ENCODE measurements around the gene ISLR.
A peak's percentile ranks its signal among the peaks of the same experiment; 100 is the strongest.

Gene ISLR

DNA sequence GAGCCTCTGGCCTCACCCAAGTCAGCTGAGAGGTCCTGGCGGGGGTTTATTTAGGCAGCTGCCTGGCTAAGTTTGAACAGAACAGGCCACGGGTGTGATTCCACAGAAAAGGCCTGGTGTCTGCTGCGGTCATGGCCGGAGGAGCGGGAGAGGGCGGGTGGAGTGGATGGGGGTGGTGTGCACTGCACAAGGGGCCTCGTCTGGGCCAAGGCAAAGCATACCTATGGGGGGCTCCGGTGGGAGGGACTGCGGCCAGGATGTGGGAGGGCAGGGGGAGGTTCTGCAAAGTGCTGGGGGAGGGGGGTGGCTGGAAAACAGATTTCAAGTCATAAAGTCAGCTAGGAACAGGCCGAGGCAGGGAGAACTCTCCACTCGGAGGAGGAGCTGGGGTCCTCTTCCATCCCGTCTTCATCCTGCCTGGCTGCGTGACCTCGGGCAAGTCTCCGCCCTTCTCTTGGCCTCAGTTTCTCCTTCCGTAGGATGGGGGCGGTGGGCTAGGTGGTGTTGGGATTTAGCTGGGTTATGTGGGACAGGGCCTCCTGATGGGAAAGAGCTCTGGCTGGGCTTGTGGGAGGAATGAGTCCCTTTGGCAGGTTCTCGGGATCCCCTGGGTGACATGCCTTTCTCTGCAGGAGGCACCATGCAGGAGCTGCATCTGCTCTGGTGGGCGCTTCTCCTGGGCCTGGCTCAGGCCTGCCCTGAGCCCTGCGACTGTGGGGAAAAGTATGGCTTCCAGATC, 878 bp downstream of the ISLR start:
- no peaks in the 10 kb centered on the region for H3K4me1 Mint-ChIP-seq (ENCODE audit: low read depth)
- DNase-seq: no peak
- H3K27ac Mint-ChIP-seq: no peak overlapping the region
- no peaks in the 10 kb centered on the region for H3K9me3 Mint-ChIP-seq
- H3K36me3 Mint-ChIP-seq (ENCODE audit: low read depth): no peaks in the 10 kb centered on the region
- no peak overlapping the region for H3K4me3 Mint-ChIP-seq
- no peaks in the 10 kb centered on the region for H3K27me3 Mint-ChIP-seq

DNA sequence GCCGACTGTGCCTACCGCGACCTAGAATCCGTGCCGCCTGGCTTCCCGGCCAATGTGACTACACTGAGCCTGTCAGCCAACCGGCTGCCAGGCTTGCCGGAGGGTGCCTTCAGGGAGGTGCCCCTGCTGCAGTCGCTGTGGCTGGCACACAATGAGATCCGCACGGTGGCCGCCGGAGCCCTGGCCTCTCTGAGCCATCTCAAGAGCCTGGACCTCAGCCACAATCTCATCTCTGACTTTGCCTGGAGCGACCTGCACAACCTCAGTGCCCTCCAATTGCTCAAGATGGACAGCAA, 1.4 kb downstream of the ISLR start:
- DNase-seq: peak; percentile 13
- no peaks in the 10 kb centered on the region for H3K36me3 Mint-ChIP-seq (ENCODE audit: low read depth)
- no peak overlapping the region for H3K4me3 Mint-ChIP-seq
- H3K4me1 Mint-ChIP-seq (ENCODE audit: low read depth): no peaks in the 10 kb centered on the region
- no peaks in the 10 kb centered on the region for H3K9me3 Mint-ChIP-seq
- no peaks in the 10 kb centered on the region for H3K27me3 Mint-ChIP-seq
- H3K27ac Mint-ChIP-seq: no peak overlapping the region

DNA sequence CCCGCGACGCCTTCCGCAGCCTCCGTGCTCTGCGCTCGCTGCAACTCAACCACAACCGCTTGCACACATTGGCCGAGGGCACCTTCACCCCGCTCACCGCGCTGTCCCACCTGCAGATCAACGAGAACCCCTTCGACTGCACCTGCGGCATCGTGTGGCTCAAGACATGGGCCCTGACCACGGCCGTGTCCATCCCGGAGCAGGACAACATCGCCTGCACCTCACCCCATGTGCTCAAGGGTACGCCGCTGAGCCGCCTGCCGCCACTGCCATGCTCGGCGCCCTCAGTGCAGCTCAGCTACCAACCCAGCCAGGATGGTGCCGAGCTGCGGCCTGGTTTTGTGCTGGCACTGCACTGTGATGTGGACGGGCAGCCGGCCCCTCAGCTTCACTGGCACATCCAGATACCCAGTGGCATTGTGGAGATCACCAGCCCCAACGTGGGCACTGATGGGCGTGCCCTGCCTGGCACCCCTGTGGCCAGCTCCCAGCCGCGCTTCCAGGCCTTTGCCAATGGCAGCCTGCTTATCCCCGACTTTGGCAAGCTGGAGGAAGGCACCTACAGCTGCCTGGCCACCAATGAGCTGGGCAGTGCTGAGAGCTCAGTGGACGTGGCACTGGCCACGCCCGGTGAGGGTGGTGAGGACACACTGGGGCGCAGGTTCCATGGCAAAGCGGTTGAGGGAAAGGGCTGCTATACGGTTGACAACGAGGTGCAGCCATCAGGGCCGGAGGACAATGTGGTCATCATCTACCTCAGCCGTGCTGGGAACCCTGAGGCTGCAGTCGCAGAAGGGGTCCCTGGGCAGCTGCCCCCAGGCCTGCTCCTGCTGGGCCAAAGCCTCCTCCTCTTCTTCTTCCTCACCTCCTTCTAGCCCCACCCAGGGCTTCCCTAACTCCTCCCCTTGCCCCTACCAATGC, 2.0 kb downstream of the ISLR start:
- no peak for DNase-seq
- Mint-ChIP-seq H3K4me1 (ENCODE audit: low read depth) (no peaks in the 10 kb centered on the region), H3K9me3 (no peaks in the 10 kb centered on the region), H3K27ac (no peak overlapping the region), H3K27me3 (no peaks in the 10 kb centered on the region), H3K36me3 (ENCODE audit: low read depth) (no peaks in the 10 kb centered on the region), H3K4me3 (no peak overlapping the region)

DNA sequence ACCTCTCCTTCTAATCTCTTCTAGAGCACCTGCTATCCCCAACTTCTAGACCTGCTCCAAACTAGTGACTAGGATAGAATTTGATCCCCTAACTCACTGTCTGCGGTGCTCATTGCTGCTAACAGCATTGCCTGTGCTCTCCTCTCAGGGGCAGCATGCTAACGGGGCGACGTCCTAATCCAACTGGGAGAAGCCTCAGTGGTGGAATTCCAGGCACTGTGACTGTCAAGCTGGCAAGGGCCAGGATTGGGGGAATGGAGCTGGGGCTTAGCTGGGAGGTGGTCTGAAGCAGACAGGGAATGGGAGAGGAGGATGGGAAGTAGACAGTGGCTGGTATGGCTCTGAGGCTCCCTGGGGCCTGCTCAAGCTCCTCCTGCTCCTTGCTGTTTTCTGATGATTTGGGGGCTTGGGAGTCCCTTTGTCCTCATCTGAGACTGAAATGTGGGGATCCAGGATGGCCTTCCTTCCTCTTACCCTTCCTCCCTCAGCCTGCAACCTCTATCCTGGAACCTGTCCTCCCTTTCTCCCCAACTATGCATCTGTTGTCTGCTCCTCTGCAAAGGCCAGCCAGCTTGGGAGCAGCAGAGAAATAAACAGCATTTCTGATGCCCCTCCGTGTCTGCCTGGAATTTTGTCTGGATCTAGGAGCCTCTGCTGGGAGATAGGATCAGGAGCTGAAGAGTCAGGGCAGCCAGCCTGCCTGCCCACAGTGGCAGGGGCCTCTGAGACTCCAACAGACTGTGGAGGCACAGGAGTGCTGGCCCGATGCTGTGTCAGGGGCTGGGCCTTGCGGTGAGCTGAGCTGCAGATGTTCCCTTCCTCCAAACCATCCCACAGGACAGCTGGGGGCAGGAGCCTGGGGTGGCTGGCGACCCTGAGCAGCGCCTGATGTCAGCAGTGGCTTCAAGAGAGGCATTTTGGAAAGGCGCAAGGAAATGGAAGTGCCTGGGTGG, 3.0 kb downstream of the ISLR start:
- no peak for DNase-seq
- H3K4me1 Mint-ChIP-seq (ENCODE audit: low read depth): no peaks in the 10 kb centered on the region
- H3K36me3 Mint-ChIP-seq (ENCODE audit: low read depth): no peaks in the 10 kb centered on the region
- no peak overlapping the region for H3K4me3 Mint-ChIP-seq
- no peaks in the 10 kb centered on the region for H3K27me3 Mint-ChIP-seq
- H3K9me3 Mint-ChIP-seq: no peaks in the 10 kb centered on the region
- no peak overlapping the region for H3K27ac Mint-ChIP-seq

DNA sequence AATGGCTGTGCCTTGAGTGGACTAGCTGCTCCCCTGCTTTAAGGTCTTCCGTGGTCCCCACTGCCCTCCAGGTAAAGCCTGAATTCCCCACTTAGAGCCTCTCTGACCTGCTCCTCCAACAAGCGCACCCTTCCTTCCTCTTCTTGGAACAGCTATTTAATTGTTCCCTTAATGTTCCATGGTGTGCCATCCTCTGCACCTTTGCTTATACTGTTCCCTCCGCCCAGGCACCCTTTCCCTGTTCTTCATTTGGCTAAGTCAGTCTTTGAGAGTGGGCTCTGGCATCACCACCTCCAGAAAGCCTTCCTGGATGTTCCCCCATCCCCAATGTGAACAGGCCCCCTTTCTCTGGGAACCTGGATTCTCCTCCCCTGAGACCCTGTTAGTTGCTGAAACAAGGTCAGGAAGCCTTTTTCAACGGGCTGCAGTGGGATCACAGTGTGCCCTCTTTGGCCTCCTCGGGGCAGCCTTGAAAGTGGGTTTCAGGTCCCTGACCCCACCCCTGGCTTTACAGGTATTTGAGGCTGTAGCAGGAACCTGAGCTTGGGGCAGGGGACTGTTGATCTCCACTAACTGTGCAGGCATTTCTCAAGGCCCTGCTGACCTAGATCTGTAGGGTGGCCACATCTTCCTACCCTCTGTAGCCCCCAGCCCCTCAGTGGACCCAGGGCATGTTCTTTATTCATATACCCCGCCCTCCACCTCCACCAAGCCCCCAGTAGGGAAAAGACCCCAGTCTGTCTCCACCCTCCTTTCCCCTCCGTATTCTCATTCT, 5.0 kb downstream of the ISLR start:
- no peaks in the 10 kb centered on the region for H3K4me1 Mint-ChIP-seq (ENCODE audit: low read depth)
- no peak for DNase-seq
- H3K27ac Mint-ChIP-seq: no peak overlapping the region
- H3K4me3 Mint-ChIP-seq: no peak overlapping the region
- H3K27me3 Mint-ChIP-seq: no peaks in the 10 kb centered on the region
- no peaks in the 10 kb centered on the region for H3K9me3 Mint-ChIP-seq
- H3K36me3 Mint-ChIP-seq (ENCODE audit: low read depth): no peaks in the 10 kb centered on the region

DNA sequence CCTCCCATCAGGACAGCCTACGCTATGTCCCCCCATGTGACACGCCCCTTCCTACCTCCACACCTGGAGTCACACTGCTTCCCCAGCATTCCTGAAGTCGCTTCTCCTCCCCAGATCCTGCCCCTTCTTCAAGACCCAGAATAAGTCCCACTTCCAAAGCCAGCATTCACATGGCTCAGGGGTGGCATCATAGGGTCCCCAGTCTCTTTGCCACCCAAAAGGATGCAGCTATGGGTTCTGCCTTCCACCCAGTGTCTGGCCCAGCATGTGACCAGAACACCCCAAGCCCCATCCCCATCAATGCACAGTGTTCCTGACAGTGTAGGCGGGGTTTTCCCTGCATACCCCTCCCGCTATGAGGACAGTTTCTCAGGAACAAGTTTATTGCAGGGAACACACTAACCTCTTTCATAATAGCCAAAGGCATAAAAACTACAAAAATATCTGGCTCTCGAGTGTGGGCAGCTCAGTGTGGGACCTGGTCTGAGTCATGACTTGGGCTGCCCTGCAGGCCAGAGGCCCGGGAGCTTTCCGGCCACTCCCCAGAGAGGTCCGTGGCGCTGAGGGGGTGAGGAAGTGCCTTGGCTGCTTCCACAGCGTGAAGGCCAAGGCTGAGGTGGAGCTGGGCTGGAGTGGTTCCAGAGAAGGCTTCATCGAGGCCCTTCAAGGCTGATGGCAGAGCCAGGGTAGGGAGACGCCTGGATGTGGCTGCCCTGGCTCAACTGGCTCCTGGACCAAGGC, 5.8 kb downstream of the ISLR start:
- no peak overlapping the region for H3K27ac Mint-ChIP-seq
- no peak for DNase-seq
- no peaks in the 10 kb centered on the region for H3K27me3 Mint-ChIP-seq
- H3K9me3 Mint-ChIP-seq: no peaks in the 10 kb centered on the region
- H3K4me3 Mint-ChIP-seq: no peak overlapping the region
- H3K36me3 Mint-ChIP-seq (ENCODE audit: low read depth): no peaks in the 10 kb centered on the region
- no peaks in the 10 kb centered on the region for H3K4me1 Mint-ChIP-seq (ENCODE audit: low read depth)

DNA sequence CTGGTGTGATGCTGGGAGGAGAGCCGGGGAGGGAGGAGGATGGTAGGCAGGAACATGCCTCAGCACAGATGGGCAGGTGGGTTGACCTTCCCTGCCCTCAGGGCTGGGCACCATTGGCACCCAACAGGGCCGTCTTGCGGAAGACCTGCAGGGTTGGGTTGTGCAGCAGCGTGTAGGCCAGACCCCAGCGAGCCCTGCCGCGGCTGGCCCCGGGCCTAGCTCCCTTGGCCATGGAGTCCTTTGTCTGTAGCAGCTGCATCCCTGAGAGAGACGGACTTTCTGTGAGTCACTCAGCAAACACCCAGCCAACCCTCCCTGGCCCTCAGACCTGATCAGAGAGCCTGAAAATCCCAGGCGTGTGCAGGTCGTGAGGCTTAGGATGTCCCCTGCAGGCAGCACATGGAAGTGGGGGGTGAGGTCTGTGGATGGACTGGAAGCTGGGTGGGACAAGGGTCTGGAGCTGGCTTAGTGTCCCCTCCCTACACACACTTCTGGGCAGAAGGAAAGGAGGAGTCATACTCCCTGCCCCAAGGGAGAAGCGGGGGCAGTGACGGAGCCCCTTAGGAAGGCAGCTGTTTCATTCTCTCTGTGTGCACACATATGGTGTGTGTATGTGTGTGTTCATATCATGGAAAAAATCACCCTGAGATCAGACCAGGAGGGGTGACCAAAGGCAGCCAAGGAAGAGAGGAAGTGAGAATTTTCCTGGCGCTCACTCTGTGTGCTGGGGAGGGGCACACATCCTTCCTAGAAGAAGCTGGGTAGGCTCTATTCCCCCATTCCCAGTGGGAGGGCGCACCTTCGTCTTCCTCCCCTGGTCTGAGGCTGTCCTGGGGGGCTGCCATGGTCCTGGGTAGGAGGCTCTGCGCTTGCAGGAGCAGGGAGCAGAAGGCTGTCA, 6.7 kb downstream of the ISLR start:
- Mint-ChIP-seq H3K27ac (no peak overlapping the region), H3K36me3 (ENCODE audit: low read depth) (no peaks in the 10 kb centered on the region), H3K9me3 (no peaks in the 10 kb centered on the region), H3K27me3 (no peaks in the 10 kb centered on the region), H3K4me1 (ENCODE audit: low read depth) (peaks cover 2% of the 10 kb centered on the region), H3K4me3 (no peak overlapping the region)
- no peak for DNase-seq

DNA sequence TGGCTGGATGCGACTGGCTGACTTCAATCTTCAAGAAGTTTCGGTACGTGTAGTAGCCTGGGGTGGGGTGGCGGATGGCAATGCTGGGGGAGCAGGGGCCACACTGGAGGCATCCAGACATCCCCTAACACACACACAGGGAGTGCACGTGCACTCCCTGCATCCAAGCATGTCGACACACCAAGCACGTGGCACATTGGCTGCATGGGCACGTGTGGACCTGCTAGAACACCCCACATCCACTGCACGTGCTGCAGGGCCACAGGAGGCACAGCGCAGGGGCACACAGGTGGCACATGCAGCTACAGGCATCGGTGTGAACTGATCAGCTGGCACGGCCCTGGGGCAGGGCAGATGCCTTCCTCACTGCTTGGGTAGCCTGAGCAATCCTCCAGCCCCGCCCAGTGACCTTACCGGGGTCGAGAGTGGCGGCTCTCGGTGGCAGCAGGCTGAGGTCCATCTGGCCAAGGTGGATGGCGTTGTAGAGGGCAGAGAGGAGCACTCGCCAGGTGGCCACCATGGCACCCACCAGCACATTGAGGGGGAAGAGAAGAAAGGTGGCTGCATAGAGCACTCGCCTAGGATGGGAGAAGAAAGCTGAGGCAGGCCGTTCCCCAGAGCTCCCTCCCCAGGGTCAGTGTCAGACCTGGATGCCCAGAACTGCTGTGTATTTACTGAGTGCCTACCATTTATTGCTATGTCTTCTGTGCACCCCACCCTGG, 7.5 kb downstream of the ISLR start:
- Mint-ChIP-seq H3K27me3 (no peaks in the 10 kb centered on the region), H3K9me3 (no peaks in the 10 kb centered on the region), H3K4me3 (no peak overlapping the region), H3K4me1 (ENCODE audit: low read depth) (peaks cover 3% of the 10 kb centered on the region), H3K36me3 (ENCODE audit: low read depth) (no peaks in the 10 kb centered on the region), H3K27ac (no peak overlapping the region)
- DNase-seq: no peak

DNA sequence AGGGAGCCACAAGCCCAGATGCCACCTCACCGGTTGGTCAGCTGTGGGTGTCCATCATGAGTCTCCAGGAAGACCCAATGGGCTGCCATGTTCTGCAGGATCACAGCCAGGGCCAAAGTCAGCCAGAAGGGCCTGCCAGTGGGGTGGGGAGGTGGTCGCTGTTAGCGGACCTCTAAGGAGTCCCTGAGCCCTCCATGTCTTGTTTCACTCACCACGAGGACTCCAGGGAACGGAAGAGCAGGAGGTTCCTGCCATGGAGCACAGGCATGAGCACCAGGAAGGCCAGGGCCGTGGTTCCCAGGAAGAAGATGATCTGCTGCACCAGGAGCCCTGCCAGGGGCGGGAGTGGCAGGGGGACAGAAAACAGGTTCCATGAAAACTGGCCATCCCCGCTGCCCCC, 8.6 kb downstream of the ISLR start:
- H3K9me3 Mint-ChIP-seq: no peaks in the 10 kb centered on the region
- H3K4me3 Mint-ChIP-seq: no peak overlapping the region
- H3K36me3 Mint-ChIP-seq (ENCODE audit: low read depth): no peaks in the 10 kb centered on the region
- no peaks in the 10 kb centered on the region for H3K27me3 Mint-ChIP-seq
- DNase-seq: no peak
- H3K4me1 Mint-ChIP-seq (ENCODE audit: low read depth): peaks cover 3% of the 10 kb centered on the region
- no peak overlapping the region for H3K27ac Mint-ChIP-seq

DNA sequence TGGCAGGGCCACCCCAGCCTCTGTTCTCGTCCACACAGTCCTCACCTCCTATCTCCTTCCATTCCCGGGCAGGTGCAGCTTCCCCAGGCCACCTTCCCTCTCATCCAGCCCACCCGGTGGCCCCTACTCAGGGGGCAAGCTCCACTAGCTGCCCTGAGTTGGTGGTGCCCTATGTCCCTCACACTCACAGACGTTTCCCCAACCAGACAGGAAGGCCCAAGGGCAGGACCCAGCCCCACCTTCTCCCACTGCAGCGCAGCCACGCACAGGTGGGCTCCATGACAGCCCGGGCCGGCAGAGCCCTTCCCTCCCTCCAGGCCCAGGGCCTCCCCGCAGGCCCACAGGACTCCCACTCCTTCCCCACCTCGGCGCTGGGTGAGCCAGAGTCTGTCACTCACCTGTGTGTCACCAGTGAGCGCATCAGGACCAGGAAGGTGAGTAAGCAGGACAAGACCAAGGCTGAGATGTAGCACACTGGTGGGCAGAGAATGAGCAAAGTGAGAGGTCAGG, 11.1 kb downstream of the ISLR start:
- DNase-seq: no peak
- H3K36me3 Mint-ChIP-seq (ENCODE audit: low read depth): no peaks in the 10 kb centered on the region
- peaks cover 3% of the 10 kb centered on the region for H3K4me1 Mint-ChIP-seq (ENCODE audit: low read depth)
- no peaks in the 10 kb centered on the region for H3K9me3 Mint-ChIP-seq
- no peak overlapping the region for H3K4me3 Mint-ChIP-seq
- H3K27me3 Mint-ChIP-seq: no peaks in the 10 kb centered on the region
- H3K27ac Mint-ChIP-seq: no peak overlapping the region

DNA sequence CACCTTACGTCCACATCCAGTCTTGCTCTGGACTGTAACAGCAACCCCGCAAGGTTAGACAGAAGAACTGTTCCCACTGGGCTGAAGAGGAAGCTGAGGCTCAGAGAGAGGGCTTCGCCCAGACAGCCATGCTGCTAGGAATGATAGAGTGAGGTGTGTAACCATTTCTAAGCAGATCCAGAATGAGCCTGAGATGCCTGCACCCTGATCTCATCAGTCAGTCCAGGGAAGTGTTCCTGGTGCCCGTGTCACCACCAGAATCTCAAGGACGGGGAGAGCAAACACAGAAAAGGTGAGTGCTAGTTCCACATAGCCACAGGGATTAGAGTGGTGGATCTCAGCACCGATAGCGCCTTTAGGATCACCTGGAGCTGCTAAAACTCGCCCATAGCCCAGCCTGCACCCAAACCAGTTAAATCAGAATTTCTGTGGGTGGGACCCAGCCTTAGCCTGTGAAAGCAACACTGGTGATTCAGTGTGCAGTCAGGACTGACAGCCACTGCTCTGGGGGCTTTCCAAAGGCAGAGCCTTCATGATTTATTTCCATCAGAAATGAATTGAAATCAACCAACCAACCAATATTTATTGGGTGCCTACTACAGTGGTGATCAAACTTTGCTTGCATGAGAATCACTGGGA, 12.3 kb downstream of the ISLR start:
- Mint-ChIP-seq H3K9me3 (no peaks in the 10 kb centered on the region), H3K4me3 (no peak overlapping the region), H3K36me3 (ENCODE audit: low read depth) (no peaks in the 10 kb centered on the region), H3K27me3 (no peaks in the 10 kb centered on the region), H3K27ac (no peak overlapping the region), H3K4me1 (ENCODE audit: low read depth) (peaks cover 3% of the 10 kb centered on the region)
- no peak for DNase-seq

DNA sequence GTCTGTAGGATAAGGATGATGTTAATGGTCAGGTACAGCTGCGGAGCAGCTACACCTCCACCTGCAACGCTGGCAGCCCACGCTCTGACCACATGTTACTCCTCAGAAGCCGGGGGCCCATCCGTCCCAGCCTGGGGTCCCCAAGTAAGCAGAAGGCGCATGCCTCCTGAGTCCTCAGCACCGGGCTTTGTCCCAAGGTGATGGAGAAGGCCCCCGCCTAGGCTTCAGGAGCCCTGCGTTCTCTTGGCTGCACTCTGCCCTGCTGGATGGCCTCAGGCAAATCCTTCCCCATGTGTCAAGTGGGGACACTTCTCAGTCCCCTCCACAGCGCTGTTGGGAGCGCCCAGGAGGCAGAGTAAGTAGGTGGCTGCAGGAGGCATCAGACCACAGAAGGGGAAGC, 14.7 kb downstream of the ISLR start:
- H3K27me3 Mint-ChIP-seq: no peaks in the 10 kb centered on the region
- no peak overlapping the region for H3K27ac Mint-ChIP-seq
- H3K4me3 Mint-ChIP-seq: no peak overlapping the region
- H3K9me3 Mint-ChIP-seq: no peaks in the 10 kb centered on the region
- H3K36me3 Mint-ChIP-seq (ENCODE audit: low read depth): no peaks in the 10 kb centered on the region
- peaks cover 3% of the 10 kb centered on the region for H3K4me1 Mint-ChIP-seq (ENCODE audit: low read depth)
- no peak for DNase-seq
